SJSA1 (cell line): ENCODE measurements around the gene OSBPL6. TPM values are rescaled to one million over a fixed set of nuclear protein-coding genes. Genes with fewer than 3 reads are reported as not detected.
"Not testable (repeated sequence)": the region's sequence is repeated elsewhere in the genome, so short reads cannot be mapped to it uniquely, and the experiment has no call there.

Experiments used
- DNase-seq, 2 experiments: peaks; one replicate each; pipeline ENCODE4 v3.0.0-alpha.2; 2015 to 2020; ENCODE audit warnings: low spot score in 2 of 2, low read depth in 1 of 2
- H3K27ac ChIP-seq: fragments of 250-450 bp; sonication (Bioruptor Pico); 2 replicates; pipeline ENCODE4 v1.5.1; 2020; ENCODE audit warnings: mild to moderate bottlenecking, moderate library complexity
- H3K27me3 ChIP-seq: fragments of 250-450 bp; sonication (Bioruptor Pico); replicated peaks from 2 replicates; pipeline ENCODE4 v1.5.1; 2020; ENCODE audit warnings: mild to moderate bottlenecking, moderate library complexity
- H3K36me3 ChIP-seq: fragments of 250-450 bp; sonication (Bioruptor Pico); 2 replicates; pipeline ENCODE4 v1.5.1; 2020; ENCODE audit warnings: mild to moderate bottlenecking
- H3K4me1 ChIP-seq: fragments of 250-450 bp; sonication (Bioruptor Pico); replicated peaks from 2 replicates; pipeline ENCODE4 v1.6.1; 2021; ENCODE audit warnings: mild to moderate bottlenecking
- H3K4me3 ChIP-seq: fragments of 250-450 bp; sonication (Bioruptor Pico); 2 replicates; pipeline ENCODE4 v1.5.1; 2020; ENCODE audit warnings: mild to moderate bottlenecking
- H3K9me3 ChIP-seq: fragments of 250-450 bp; sonication (Bioruptor Pico); replicated peaks from 2 replicates; pipeline ENCODE4 v1.5.1; 2020; ENCODE audit warnings: mild to moderate bottlenecking
- total RNA-seq: library from RNA; depleted of rRNA; stranded (reverse); fragments of >200 nt; shearing (Covaris generic); gene quantifications from 2 replicates; pipeline ENCODE4 v1.2.3, GENCODE V29; 2014

Gene OSBPL6
- total RNA-seq, 1 experiment from 2014 or later = 0.95 TPM

GRCh38 chr2:178187861-178188260 lies 6.5 kb upstream of the OSBPL6 start:
- Histone ChIP-seq H3K4me3 (no peak overlapping the region), H3K27me3 (peaks cover 10% of the 10 kb centered on the region; the same call in 1 of the 2 replicates), H3K36me3 (no peaks in the 10 kb centered on the region), H3K4me1 (no peaks in the 10 kb centered on the region), H3K9me3 (no peaks in the 10 kb centered on the region), H3K27ac (no peak overlapping the region)
- no peak for DNase-seq

- no peak overlapping the region for H3K4me3 ChIP-seq
- no peaks in the 10 kb centered on the region for H3K36me3 ChIP-seq
- H3K4me1 ChIP-seq = peaks cover 3% of the 10 kb centered on the region
- H3K27ac ChIP-seq = no peak overlapping the region
- H3K27me3 ChIP-seq = peaks cover 10% of the 10 kb centered on the region; the same call in 1 of the 2 replicates
- no peak for DNase-seq
- H3K9me3 ChIP-seq = no peaks in the 10 kb centered on the region
These were observed 5.8 kb upstream of the OSBPL6 start for GRCh38 chr2:178188466-178188865.

DNA sequence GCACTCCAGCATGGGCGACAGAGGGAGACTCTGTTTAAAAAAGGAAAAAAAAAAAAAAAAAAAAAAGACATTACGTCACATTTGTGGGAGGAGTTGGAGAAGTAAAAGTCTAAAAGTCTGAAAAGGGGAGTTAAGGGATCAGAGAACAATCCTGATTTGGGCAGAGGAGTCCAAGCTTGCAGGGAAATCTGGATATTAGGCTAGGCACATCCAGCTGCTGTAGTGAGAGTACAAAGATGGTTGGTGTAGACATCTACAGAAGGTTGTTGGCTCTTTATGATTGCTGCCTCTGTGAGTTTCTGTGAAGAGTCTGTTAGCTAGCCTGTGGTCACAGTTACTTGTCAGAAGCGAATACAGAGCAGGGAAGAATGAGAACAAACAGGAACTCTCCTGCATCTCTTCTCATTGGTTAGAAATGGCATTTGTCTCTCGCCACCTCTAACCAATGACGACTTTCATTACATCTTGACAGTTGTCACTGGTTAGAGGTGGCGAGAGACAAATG lies 3.3 kb upstream of the OSBPL6 start:
- Histone ChIP-seq H3K4me1 (peaks cover 24% of the 10 kb centered on the region), H3K4me3 (no peak overlapping the region), H3K27me3 (peaks cover 23% of the 10 kb centered on the region), H3K27ac (no peak overlapping the region), H3K36me3 (peaks cover 9% of the 10 kb centered on the region), H3K9me3 (0 out of 2 replicates have a peak, but pooled peaks cover 2% of the 10 kb centered on the region)
- no peak for DNase-seq

DNA sequence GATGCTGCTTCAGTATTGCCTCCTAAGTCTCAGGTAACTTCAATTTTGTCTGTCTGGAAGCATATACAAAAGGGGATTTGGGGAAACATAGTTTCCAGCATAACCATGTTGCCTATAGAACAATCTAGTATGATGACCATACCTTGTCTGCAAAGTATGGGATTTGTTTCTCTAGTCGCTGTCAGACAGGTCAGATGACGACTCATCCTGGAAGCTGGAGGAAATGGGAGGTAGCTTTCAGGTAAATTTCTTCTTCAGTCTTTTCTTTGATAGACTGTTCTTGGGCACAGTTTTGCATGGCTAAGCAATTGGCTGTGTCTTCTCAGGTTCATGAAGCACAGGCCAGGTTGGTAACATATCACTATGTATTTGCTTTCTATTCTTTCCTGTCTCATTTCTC lies 2.8 kb upstream of the OSBPL6 start:
- Histone ChIP-seq H3K27me3 (peaks cover 28% of the 10 kb centered on the region), H3K27ac (no peak overlapping the region), H3K4me3 (no peak overlapping the region), H3K9me3 (0 out of 2 replicates have a peak, but pooled peaks cover 2% of the 10 kb centered on the region), H3K4me1 (peaks cover 24% of the 10 kb centered on the region), H3K36me3 (peaks cover 9% of the 10 kb centered on the region)
- DNase-seq = no peak

DNA sequence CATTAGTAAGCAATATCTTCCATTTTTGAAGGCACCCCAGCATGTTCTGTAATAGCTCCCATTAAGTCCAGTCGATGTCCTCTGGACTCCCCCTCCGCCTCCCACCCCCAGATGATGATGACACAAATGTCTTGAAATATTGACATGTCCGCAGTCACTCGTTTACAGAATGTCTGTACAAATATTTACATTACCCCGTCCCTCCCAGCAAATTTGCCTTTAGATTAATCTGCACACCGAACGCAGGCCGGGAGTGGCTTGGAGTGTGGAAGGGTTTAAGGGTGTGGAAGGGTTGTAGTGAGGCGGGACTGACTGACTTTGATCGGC lies 853 bp upstream of the OSBPL6 start:
- peaks cover 24% of the 10 kb centered on the region for H3K4me1 ChIP-seq
- no peak overlapping the region for H3K27ac ChIP-seq
- peaks cover 22% of the 10 kb centered on the region for H3K27me3 ChIP-seq
- peak overlapping the region; percentile 76 for H3K4me3 ChIP-seq
- H3K36me3 ChIP-seq = peaks cover 9% of the 10 kb centered on the region
- no peak for DNase-seq
- 0 out of 2 replicates have a peak, but pooled peaks cover 2% of the 10 kb centered on the region for H3K9me3 ChIP-seq

- H3K36me3 ChIP-seq = peaks cover 9% of the 10 kb centered on the region
- DNase-seq = peak; percentile 36 to 53
- no peak overlapping the region for H3K27ac ChIP-seq
- H3K4me1 ChIP-seq = peaks cover 24% of the 10 kb centered on the region
- H3K9me3 ChIP-seq = 0 out of 2 replicates have a peak, but pooled peaks cover 2% of the 10 kb centered on the region
- peak overlapping the region; percentile 76 for H3K4me3 ChIP-seq
- H3K27me3 ChIP-seq = peaks cover 22% of the 10 kb centered on the region
These were observed 483 bp downstream of the OSBPL6 start for GRCh38 chr2:178194600-178195389.

- DNase-seq = peak in 1 of 2 experiments; percentile 12
- peaks cover 24% of the 10 kb centered on the region for H3K4me1 ChIP-seq
- no peak overlapping the region for H3K27ac ChIP-seq
- peaks cover 9% of the 10 kb centered on the region for H3K36me3 ChIP-seq
- H3K9me3 ChIP-seq = 0 out of 2 replicates have a peak, but pooled peaks cover 2% of the 10 kb centered on the region
- H3K4me3 ChIP-seq = peak overlapping the region; percentile 76
- H3K27me3 ChIP-seq = peaks cover 22% of the 10 kb centered on the region
These were observed 1.3 kb downstream of the OSBPL6 start for GRCh38 chr2:178195390-178196166.

GRCh38 chr2:178197791-178198190 lies 3.5 kb downstream of the OSBPL6 start:
- H3K4me1 ChIP-seq = peaks cover 24% of the 10 kb centered on the region
- peaks cover 18% of the 10 kb centered on the region for H3K27me3 ChIP-seq
- H3K27ac ChIP-seq = no peak overlapping the region
- 0 out of 2 replicates have a peak, but pooled peaks cover 2% of the 10 kb centered on the region for H3K9me3 ChIP-seq
- H3K36me3 ChIP-seq = peaks cover 9% of the 10 kb centered on the region
- no peak overlapping the region for H3K4me3 ChIP-seq
- no peak for DNase-seq

DNA sequence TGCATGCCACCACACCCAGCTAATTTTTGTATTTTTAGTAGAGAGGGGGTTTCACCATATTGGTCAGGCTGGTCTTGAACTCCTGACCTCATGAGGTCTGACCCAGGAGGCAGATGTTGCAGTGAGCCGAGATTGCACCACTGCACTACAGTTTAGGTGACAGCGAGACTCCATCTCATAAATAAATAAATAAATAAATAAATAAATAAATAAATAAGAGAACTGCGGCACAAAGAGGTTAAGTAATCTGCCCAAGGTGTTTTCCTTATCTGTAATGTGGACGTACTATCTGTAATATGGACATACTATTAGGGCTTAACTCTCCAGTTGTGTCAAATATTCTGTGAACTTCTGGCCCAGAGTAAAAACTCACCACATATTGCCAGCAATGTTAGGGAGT lies 4.1 kb downstream of the OSBPL6 start:
- H3K27ac ChIP-seq, H3K36me3 ChIP-seq, DNase-seq, H3K9me3 ChIP-seq, H3K4me3 ChIP-seq: not testable (repeated sequence)
- Histone ChIP-seq H3K4me1 (peaks cover 21% of the 10 kb centered on the region), H3K27me3 (peaks cover 18% of the 10 kb centered on the region)

DNA sequence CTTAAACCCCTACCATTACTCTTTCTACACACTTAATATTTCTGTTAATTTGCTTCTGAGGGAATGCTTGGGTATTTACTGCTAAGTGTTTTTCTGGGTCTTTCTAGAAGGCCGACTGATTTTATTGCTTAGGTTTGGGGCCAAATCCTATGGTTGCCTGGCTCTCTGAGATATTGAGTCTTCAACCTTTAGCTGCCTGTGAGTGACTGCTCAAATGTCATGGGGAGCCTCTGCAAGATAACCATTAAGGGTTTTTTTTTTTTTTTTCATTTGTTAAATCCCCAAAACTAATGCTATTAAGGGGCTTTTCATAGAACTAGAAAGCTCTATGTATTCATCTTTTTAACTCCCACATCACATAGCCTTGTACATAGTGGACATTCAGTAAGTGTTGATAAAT lies 5.0 kb downstream of the OSBPL6 start:
- no peak for DNase-seq
- no peak overlapping the region for H3K27ac ChIP-seq
- H3K9me3 ChIP-seq = 0 out of 2 replicates have a peak, but pooled peaks cover 2% of the 10 kb centered on the region
- H3K4me1 ChIP-seq = peaks cover 12% of the 10 kb centered on the region
- no peak overlapping the region for H3K4me3 ChIP-seq
- H3K27me3 ChIP-seq = peaks cover 18% of the 10 kb centered on the region
- H3K36me3 ChIP-seq = peaks cover 5% of the 10 kb centered on the region

DNA sequence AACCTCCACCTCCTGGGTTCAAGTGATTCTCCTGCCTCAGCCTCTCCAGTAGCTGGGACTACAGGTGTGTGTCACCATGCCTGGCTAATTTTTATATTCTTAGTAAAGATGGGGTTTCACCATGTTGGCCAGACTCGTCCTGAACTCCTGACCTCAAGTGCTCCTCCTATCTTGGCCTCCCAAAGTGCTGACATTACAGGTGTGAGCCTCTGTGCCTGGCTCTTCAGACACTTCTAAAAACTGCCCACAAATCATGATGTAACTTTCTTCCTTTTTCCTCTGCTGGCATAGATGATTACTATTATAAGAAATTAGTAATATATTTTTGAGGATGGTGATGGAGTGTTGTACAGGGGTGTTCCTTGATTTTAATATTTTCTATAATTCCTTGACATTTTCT lies 6.0 kb downstream of the OSBPL6 start:
- Histone ChIP-seq H3K4me1 (peaks cover 2% of the 10 kb centered on the region; the same call in 1 of the 2 replicates), H3K36me3 (no peaks in the 10 kb centered on the region), H3K9me3 (no peaks in the 10 kb centered on the region), H3K4me3 (no peak overlapping the region), H3K27ac (no peak overlapping the region), H3K27me3 (peaks cover 12% of the 10 kb centered on the region)
- no peak for DNase-seq

DNA sequence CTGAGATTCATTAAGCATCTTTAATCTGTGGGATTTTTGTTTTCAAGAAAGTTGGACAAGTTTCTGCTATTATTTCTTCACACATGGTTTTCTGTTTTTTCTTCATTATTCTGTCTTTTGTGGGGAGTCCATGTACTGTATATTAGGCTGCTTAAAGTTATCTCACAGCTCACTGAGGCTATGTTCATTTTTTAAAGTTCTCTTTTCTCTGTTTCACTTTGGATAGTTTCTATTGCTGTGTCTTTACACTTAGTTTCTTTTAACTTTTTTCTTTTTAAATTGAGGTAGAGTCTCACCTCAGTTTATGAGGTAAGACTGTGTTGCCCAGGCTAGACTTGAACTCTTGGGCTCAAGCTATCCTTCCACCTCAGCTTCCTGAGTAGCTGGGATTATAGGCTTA lies 8.6 kb downstream of the OSBPL6 start:
- Histone ChIP-seq H3K36me3 (no peaks in the 10 kb centered on the region), H3K27ac (no peak overlapping the region), H3K27me3 (no peaks in the 10 kb centered on the region), H3K4me3 (no peak overlapping the region), H3K4me1 (0 out of 2 replicates have a peak, but pooled peaks cover 4% of the 10 kb centered on the region), H3K9me3 (no peaks in the 10 kb centered on the region)
- DNase-seq = no peak

- Histone ChIP-seq H3K27ac (no peak overlapping the region), H3K36me3 (no peaks in the 10 kb centered on the region), H3K27me3 (no peaks in the 10 kb centered on the region), H3K4me1 (0 out of 2 replicates have a peak, but pooled peaks cover 4% of the 10 kb centered on the region), H3K9me3 (no peaks in the 10 kb centered on the region), H3K4me3 (no peak overlapping the region)
- no peak for DNase-seq
These were observed 10.7 kb downstream of the OSBPL6 start for GRCh38 chr2:178204977-178205376.
